HuH-7.5 (cell line): ENCODE results near the gene TCF19.

Experiments used
- DNase-seq: peaks from one replicate; pipeline ENCODE4 v3.0.0; 2011; ENCODE audit warnings: low spot score

TCF19 gene

DNA sequence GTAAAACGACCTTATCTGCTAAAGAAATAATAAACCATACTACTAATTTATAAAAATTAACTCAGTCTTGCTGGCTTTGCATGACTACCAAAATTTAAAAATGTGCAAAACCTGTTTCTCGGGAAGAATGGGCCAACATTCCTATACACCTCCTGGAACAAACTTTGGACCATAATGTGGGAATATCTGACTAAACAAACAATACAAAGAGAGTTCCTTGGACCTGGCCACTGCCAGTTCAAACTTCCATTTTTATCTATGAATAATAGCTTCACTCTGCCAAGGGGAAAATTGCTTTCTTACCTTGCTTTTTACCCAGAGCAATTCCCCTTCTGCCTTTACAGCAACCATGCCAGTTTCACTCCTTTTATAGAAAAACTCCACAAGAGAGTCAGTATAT, 50.7 kb downstream of the TCF19 start:
- no peak for DNase-seq

DNA sequence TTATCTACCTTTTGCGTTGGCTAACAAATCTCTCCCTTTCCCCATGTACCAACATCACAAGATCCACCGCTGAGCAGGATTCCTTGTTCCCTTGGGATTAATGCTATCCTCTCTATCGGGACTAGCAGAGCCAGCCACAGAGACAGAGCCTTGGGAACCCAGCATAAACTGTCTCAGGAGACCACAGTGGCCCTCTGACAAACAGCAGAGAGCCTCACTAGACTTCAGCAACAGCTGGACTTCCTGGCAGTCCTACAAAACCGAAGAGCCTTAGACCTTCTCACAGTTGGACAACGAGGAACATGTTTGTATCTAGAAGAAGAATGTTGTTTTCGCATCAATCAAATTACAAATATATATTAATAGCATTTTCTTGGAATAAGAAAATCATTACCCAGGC, 51.7 kb downstream of the TCF19 start:
- DNase-seq = no peak

DNA sequence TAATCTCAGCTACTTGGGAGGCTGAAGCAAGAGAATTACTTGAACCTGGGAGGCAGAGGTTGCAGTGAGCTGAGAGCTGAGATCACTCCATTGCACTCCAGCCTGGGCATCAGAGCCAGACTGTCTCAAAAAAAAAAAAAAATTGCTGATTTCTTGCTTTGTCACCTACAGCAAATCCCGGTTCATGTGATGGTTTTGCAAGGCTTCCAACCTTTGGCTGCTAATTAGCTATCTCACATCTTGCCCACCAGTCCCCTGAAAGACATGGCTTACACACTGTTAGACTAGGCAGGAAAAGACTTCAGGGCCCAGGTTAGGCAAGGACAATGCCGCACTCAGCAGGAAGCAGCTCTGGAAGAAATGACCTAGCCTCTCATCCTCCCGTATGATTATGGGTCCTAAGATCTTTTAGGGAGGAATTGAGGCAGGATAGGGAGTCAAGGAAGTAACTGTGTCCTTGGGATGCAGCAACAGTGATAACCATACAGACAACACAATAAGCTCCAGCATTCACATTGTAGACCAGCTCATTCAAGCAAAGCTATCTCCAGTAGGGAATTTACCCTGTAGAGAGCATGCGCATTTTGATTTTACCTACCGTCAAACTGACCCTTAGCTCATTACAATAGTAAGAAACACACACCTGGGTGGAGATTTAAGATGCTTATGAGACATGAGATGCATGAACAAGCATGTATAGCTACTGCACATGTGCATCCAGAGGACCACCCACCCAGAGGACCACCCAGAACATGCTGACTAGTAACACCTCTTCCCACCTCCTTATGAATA, 52.5 kb downstream of the TCF19 start:
- DNase-seq = no peak
